Muscle layer of colon (tissue), 2 donors: ENCODE measurements around the gene IQCE.

Source experiments
- H3K27ac ChIP-seq: one replicate; pipeline ENCODE4 v1.7.0; 2013; ENCODE audit warnings: low read depth, mild to moderate bottlenecking, low read length, moderate library complexity
- H3K27me3 ChIP-seq, 2 donors: one replicate each; pipeline ENCODE4 v1.7.0; 2013; ENCODE audit warnings: low read length in 2 of 2, mild to moderate bottlenecking in 2 of 2; ENCODE audit not compliant: insufficient read depth in 2 of 2, control insufficient read depth in 1 of 2
- H3K36me3 ChIP-seq: one replicate; pipeline ENCODE4 v1.7.0; 2013; ENCODE audit warnings: mild to moderate bottlenecking, low read length; ENCODE audit not compliant: insufficient read depth
- H3K4me1 ChIP-seq: one replicate; pipeline ENCODE4 v1.7.0; 2013; ENCODE audit warnings: mild to moderate bottlenecking, low read length; ENCODE audit not compliant: insufficient read depth
- H3K4me3 ChIP-seq, 2 donors: one replicate each; pipeline ENCODE4 v1.7.0; 2013; ENCODE audit warnings: low read length in 2 of 2, low read depth in 1 of 2, mild to moderate bottlenecking in 1 of 2, moderate library complexity in 1 of 2
- H3K9ac ChIP-seq: one replicate; pipeline ENCODE4 v1.7.0; 2013; ENCODE audit warnings: low read length
- H3K9me3 ChIP-seq: one replicate; pipeline ENCODE4 v1.7.0; 2013; ENCODE audit warnings: mild to moderate bottlenecking, low read length
- donor health status: abdominal sarcoma.
- donor health status: Adenocarcinoma of cecum.

IQCE gene

GRCh38 chr7:2515424-2516193, 43.2 kb upstream of the IQCE start:
- Histone ChIP-seq H3K9me3 (no peaks in the 10 kb centered on the region), H3K4me1 (peaks cover 4% of the 10 kb centered on the region), H3K4me3 (no peak overlapping the region), H3K9ac (no peak overlapping the region), H3K27ac (no peak overlapping the region), H3K27me3 (peaks cover 4 to 14% of the 10 kb centered on the region in 2 donors), H3K36me3 (no peaks in the 10 kb centered on the region)

- Histone ChIP-seq H3K9me3 (no peaks in the 10 kb centered on the region), H3K4me3 (no peak overlapping the region), H3K9ac (no peak overlapping the region), H3K4me1 (peaks cover 5% of the 10 kb centered on the region), H3K27me3 (peaks cover 7 to 20% of the 10 kb centered on the region in 2 donors), H3K36me3 (no peaks in the 10 kb centered on the region), H3K27ac (no peak overlapping the region)
These were observed 42.6 kb upstream of the IQCE start for GRCh38 chr7:2516194-2516555.

- no peak overlapping the region for H3K9ac ChIP-seq
- H3K36me3 ChIP-seq, result no peaks in the 10 kb centered on the region
- H3K9me3 ChIP-seq, result no peaks in the 10 kb centered on the region
- no peak overlapping the region for H3K27ac ChIP-seq
- H3K4me3 ChIP-seq, result no peak overlapping the region
- peaks cover 5% of the 10 kb centered on the region for H3K4me1 ChIP-seq
- H3K27me3 ChIP-seq, result peaks cover 13 to 28% of the 10 kb centered on the region in 2 donors
These were observed 41.8 kb upstream of the IQCE start for GRCh38 chr7:2517026-2517425.

GRCh38 chr7:2517678-2518507, 40.9 kb upstream of the IQCE start:
- H3K36me3 ChIP-seq, result no peaks in the 10 kb centered on the region
- no peak overlapping the region for H3K27ac ChIP-seq
- no peak overlapping the region for H3K9ac ChIP-seq
- peaks cover 5% of the 10 kb centered on the region for H3K4me1 ChIP-seq
- H3K27me3 ChIP-seq, result peaks cover 16 to 37% of the 10 kb centered on the region in 2 donors
- H3K4me3 ChIP-seq, result no peak overlapping the region
- no peaks in the 10 kb centered on the region for H3K9me3 ChIP-seq

GRCh38 chr7:2518737-2519118, 40.1 kb upstream of the IQCE start:
- peak overlapping the region in 1 of 2 donors; percentile 50 for H3K4me3 ChIP-seq
- H3K4me1 ChIP-seq, result peaks cover 5% of the 10 kb centered on the region
- H3K9me3 ChIP-seq, result no peaks in the 10 kb centered on the region
- H3K36me3 ChIP-seq, result no peaks in the 10 kb centered on the region
- H3K27ac ChIP-seq, result no peak overlapping the region
- H3K27me3 ChIP-seq, result peaks cover 18 to 45% of the 10 kb centered on the region in 2 donors
- H3K9ac ChIP-seq, result no peak overlapping the region

GRCh38 chr7:2519119-2519930, 39.5 kb upstream of the IQCE start, which contains the start of gene LFNG:
Gene LFNG (plus strand): TSS chr7:2519774. CDS start chr7:2519862, 88 bp downstream.
- Histone ChIP-seq H3K9ac (no peak within 1 kb of the TSS), H3K4me3 (peak within 1 kb of the TSS in 1 of 2 donors; percentile 60), H3K27ac (no peak within 1 kb of the TSS), H3K4me1 (peaks cover 5% of the 10 kb centered on the region), H3K36me3 (no peaks in the 10 kb centered on the region), H3K9me3 (no peaks in the 10 kb centered on the region), H3K27me3 (peaks cover 18 to 51% of the 10 kb centered on the region in 2 donors)

GRCh38 chr7:2520131-2520760, 38.5 kb upstream of the IQCE start:
- Histone ChIP-seq H3K27me3 (peaks cover 18 to 60% of the 10 kb centered on the region in 2 donors), H3K4me3 (peak overlapping the region in 1 of 2 donors; percentile 60), H3K9me3 (no peaks in the 10 kb centered on the region), H3K27ac (no peak overlapping the region), H3K4me1 (peaks cover 5% of the 10 kb centered on the region), H3K36me3 (no peaks in the 10 kb centered on the region), H3K9ac (no peak overlapping the region)

GRCh38 chr7:2520761-2521290, 38.0 kb upstream of the IQCE start:
- peak overlapping the region in 1 of 2 donors; percentile 60 for H3K4me3 ChIP-seq
- H3K9ac ChIP-seq, result no peak overlapping the region
- H3K27me3 ChIP-seq, result peaks cover 18 to 65% of the 10 kb centered on the region in 2 donors
- no peaks in the 10 kb centered on the region for H3K9me3 ChIP-seq
- no peaks in the 10 kb centered on the region for H3K36me3 ChIP-seq
- peaks cover 5% of the 10 kb centered on the region for H3K4me1 ChIP-seq
- no peak overlapping the region for H3K27ac ChIP-seq

- no peaks in the 10 kb centered on the region for H3K9me3 ChIP-seq
- peak overlapping the region in 1 of 2 donors; percentile 23 for H3K4me3 ChIP-seq
- H3K27ac ChIP-seq, result no peak overlapping the region
- no peaks in the 10 kb centered on the region for H3K36me3 ChIP-seq
- H3K4me1 ChIP-seq, result peaks cover 5% of the 10 kb centered on the region
- H3K27me3 ChIP-seq, result peaks cover 18 to 68% of the 10 kb centered on the region in 2 donors
- H3K9ac ChIP-seq, result no peak overlapping the region
These were observed 37.4 kb upstream of the IQCE start for GRCh38 chr7:2521341-2521745.

GRCh38 chr7:2521952-2522591, 36.7 kb upstream of the IQCE start:
- H3K4me3 ChIP-seq, result peak overlapping the region in 1 of 2 donors; percentile 23
- H3K4me1 ChIP-seq, result peaks cover 5% of the 10 kb centered on the region
- H3K9ac ChIP-seq, result no peak overlapping the region
- H3K9me3 ChIP-seq, result no peaks in the 10 kb centered on the region
- H3K27ac ChIP-seq, result no peak overlapping the region
- H3K36me3 ChIP-seq, result no peaks in the 10 kb centered on the region
- peaks cover 18 to 69% of the 10 kb centered on the region in 2 donors for H3K27me3 ChIP-seq
